ENCODE measurements around the gene DYNLT1. TPM values are rescaled to one million over a fixed set of nuclear protein-coding genes. Genes with fewer than 3 reads are reported as not detected.
A peak's percentile ranks its signal among the peaks of the same experiment; 100 is the strongest.
"Not testable (repeated sequence)": the region's sequence is repeated elsewhere in the genome, so short reads cannot be mapped to it uniquely, and the experiment has no call there.

DYNLT1 gene
- total RNA-seq, 1 donor from 2014 or later = 108 TPM

GRCh38 chr6:158621694-158622544 lies 22.6 kb downstream of the DYNLT1 start:
- Mint-ChIP-seq H3K9me3 (no peaks in the 10 kb centered on the region), H3K4me1 (ENCODE audit: low read depth) (peaks cover 21% of the 10 kb centered on the region), H3K27me3 (ENCODE audit: low read depth) (no peaks in the 10 kb centered on the region), H3K36me3 (ENCODE audit: low read depth) (peaks cover 71% of the 10 kb centered on the region), H3K27ac (no peak overlapping the region), H3K4me3 (ENCODE audit: low read depth) (no peak overlapping the region)
- intact Hi-C loops (cut with micrococcal nuclease) = no loop called here
- no peak for DNase-seq (ENCODE audit: low spot score)

GRCh38 chr6:158620963-158621693 lies 23.4 kb downstream of the DYNLT1 start:
- Mint-ChIP-seq H3K27ac (no peak overlapping the region), H3K9me3 (no peaks in the 10 kb centered on the region), H3K36me3 (ENCODE audit: low read depth) (peaks cover 71% of the 10 kb centered on the region), H3K4me1 (ENCODE audit: low read depth) (peaks cover 21% of the 10 kb centered on the region), H3K27me3 (ENCODE audit: low read depth) (no peaks in the 10 kb centered on the region), H3K4me3 (ENCODE audit: low read depth) (no peak overlapping the region)
- intact Hi-C loops (cut with micrococcal nuclease) = no loop called here
- no peak for DNase-seq (ENCODE audit: low spot score)

DNA sequence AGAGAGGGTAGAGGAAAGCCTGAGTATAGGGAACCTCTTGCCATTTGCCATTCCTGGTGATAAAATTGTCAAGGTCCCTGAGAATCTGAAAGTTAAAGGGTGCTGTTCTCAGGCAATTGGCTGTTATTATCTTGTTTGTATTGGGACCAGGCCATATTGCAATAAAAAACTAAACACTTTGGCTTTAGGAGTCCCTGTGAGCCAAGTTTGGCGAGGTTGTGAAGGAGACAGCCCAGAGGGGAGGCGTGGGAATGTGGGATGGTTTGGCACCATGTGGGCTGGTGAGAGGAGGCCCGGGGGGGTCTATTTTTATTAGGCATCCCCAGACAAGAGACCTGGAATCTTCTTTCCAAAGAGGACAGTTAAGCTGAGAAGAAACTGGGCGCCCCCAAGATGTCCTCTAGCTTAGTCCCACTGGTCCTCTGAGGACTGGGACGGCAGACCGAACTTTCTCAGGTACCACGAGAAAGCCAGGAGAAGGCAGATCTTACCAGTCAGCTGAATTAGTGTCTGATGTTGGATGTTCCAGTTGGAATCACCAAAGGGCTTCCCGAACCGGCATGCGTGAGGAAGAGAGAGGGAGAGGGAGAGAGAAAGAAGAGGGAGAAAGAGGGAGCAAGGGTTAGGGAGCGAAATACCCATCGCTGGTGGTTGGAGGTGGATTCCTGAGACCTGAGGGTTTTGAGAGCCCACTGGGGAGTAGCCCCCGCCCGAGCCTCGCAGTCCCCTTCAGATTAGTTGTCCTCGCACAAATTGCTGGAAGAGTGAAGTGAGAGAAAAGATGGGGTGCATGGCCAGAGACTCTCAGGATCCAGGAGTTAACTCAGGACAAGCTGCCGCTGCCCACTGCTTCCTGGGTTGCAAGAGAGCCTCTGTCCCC lies 24.4 kb downstream of the DYNLT1 start:
- H3K27ac Mint-ChIP-seq = peak overlapping the region; percentile 17
- no peak for DNase-seq (ENCODE audit: low spot score)
- intact Hi-C loops (cut with micrococcal nuclease) = no loop called here
- peaks cover 3% of the 10 kb centered on the region for H3K9me3 Mint-ChIP-seq
- no peaks in the 10 kb centered on the region for H3K27me3 Mint-ChIP-seq (ENCODE audit: low read depth)
- peaks cover 74% of the 10 kb centered on the region for H3K36me3 Mint-ChIP-seq (ENCODE audit: low read depth)
- no peak overlapping the region for H3K4me3 Mint-ChIP-seq (ENCODE audit: low read depth)
- H3K4me1 Mint-ChIP-seq (ENCODE audit: low read depth) = peaks cover 21% of the 10 kb centered on the region

DNA sequence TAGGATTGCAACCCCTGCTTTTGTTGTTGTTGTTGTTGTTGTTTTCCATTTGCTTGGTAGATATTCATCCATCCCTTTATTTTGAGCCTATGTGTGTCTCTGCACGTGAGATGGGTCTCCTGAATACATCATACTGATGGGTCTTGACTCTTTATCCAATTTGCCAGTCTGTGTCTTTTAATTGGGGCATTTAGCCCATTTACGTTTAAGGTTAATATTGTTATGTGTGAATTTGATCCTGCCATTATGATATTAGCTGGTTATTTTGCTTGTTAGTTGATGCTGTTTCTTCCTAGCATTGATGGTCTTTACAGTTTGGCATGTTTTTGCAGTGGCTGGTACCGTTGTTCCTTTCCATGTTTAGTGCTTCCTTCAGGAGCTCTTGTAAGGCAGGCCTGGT lies 26.3 kb downstream of the DYNLT1 start:
- not testable (repeated sequence) for H3K27ac Mint-ChIP-seq; H3K27me3 Mint-ChIP-seq (ENCODE audit: low read depth)
- H3K36me3 Mint-ChIP-seq (ENCODE audit: low read depth) = peaks cover 74% of the 10 kb centered on the region

DNA sequence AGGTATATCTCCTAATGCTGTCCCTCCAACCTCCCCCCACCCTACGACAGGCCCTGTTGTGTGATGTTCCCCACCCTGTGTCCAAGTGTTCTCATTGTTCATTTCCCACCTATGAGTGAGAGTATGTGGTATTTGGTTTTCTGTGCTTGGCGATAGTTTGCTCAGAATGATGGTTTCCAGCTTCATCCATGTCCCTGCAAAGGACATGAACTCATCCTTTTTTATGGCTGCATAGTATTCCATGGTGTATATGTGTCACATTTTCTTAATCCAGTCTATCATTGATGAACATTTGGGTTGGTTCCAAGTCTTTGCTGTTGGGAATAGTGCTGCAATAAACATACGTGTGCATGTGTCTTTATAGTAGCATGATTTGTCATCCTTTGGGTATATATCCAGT lies 29.9 kb downstream of the DYNLT1 start:
- H3K27ac Mint-ChIP-seq; H3K9me3 Mint-ChIP-seq; DNase-seq (ENCODE audit: low spot score); H3K4me3 Mint-ChIP-seq (ENCODE audit: low read depth); H3K4me1 Mint-ChIP-seq (ENCODE audit: low read depth); intact Hi-C loops (cut with micrococcal nuclease); H3K27me3 Mint-ChIP-seq (ENCODE audit: low read depth): not testable (repeated sequence)
- peaks cover 88% of the 10 kb centered on the region for H3K36me3 Mint-ChIP-seq (ENCODE audit: low read depth)

More for the DNA sequence above, 26.3 kb downstream of the DYNLT1 start:
- H3K9me3 Mint-ChIP-seq; DNase-seq (ENCODE audit: low spot score); intact Hi-C loops (cut with micrococcal nuclease); H3K4me3 Mint-ChIP-seq (ENCODE audit: low read depth): not testable (repeated sequence)
- peaks cover 21% of the 10 kb centered on the region for H3K4me1 Mint-ChIP-seq (ENCODE audit: low read depth)

- no peaks in the 10 kb centered on the region for H3K4me1 Mint-ChIP-seq (ENCODE audit: low read depth)
- peaks cover 10% of the 10 kb centered on the region for H3K9me3 Mint-ChIP-seq
- no peak overlapping the region for H3K4me3 Mint-ChIP-seq (ENCODE audit: low read depth)
- intact Hi-C loops (cut with micrococcal nuclease) = no loop called here
- no peaks in the 10 kb centered on the region for H3K27me3 Mint-ChIP-seq (ENCODE audit: low read depth)
- no peak overlapping the region for H3K27ac Mint-ChIP-seq
- peaks cover 83% of the 10 kb centered on the region for H3K36me3 Mint-ChIP-seq (ENCODE audit: low read depth)
- no peak for DNase-seq (ENCODE audit: low spot score)
Observed at GRCh38 chr6:158611541-158612370, 32.8 kb downstream of the DYNLT1 start.

GRCh38 chr6:158611039-158611438 lies 33.5 kb downstream of the DYNLT1 start:
- no peak for DNase-seq (ENCODE audit: low spot score)
- intact Hi-C loops (cut with micrococcal nuclease) = no loop called here
- peaks cover 78% of the 10 kb centered on the region for H3K36me3 Mint-ChIP-seq (ENCODE audit: low read depth)
- H3K4me1 Mint-ChIP-seq (ENCODE audit: low read depth) = no peaks in the 10 kb centered on the region
- no peak overlapping the region for H3K4me3 Mint-ChIP-seq (ENCODE audit: low read depth)
- no peak overlapping the region for H3K27ac Mint-ChIP-seq
- no peaks in the 10 kb centered on the region for H3K27me3 Mint-ChIP-seq (ENCODE audit: low read depth)
- H3K9me3 Mint-ChIP-seq = peaks cover 10% of the 10 kb centered on the region

- Mint-ChIP-seq H3K4me3 (ENCODE audit: low read depth) (no peak overlapping the region), H3K27me3 (ENCODE audit: low read depth) (no peaks in the 10 kb centered on the region), H3K27ac (no peak overlapping the region), H3K4me1 (ENCODE audit: low read depth) (peaks cover 2% of the 10 kb centered on the region), H3K36me3 (ENCODE audit: low read depth) (peaks cover 77% of the 10 kb centered on the region), H3K9me3 (peaks cover 10% of the 10 kb centered on the region)
- intact Hi-C loops (cut with micrococcal nuclease) = no loop called here
- DNase-seq (ENCODE audit: low spot score) = no peak
Observed at GRCh38 chr6:158610319-158610968, 34.1 kb downstream of the DYNLT1 start.

DNA sequence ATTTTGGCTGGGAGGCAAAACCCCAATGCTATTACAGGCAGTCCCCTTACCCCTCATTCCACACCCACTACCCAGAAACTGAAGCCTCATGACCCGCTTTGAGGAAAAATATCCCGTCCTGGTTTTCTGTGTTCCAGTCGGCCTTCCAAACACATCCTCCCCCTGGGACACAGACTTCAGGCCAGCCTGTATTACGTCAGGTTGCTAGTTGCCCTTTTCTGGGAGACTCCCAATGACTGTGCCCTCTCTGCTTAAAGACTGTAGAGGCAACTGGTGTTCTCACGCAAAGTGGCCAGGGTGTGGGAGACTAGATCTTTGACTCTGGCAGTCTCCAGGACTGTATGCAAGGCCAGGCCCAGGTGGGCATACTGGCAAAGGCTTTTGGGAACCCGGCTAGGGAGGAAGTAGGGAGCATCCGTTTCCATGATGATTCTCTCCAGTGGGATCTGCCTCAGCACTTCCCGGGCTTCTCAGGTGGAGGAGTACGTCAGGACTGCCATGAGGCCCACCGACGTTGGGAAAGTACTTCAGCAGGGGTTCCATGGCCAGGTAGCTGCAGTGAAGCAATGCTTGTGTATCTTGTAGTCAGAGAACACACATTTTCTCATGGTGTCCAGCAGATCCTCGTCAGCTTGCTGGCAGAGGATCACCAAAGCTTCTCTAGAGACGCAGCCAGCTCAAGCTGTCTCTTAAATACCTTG lies 34.9 kb downstream of the DYNLT1 start:
- intact Hi-C loops (cut with micrococcal nuclease) = no loop called here
- H3K36me3 Mint-ChIP-seq (ENCODE audit: low read depth) = peaks cover 77% of the 10 kb centered on the region
- no peak overlapping the region for H3K4me3 Mint-ChIP-seq (ENCODE audit: low read depth)
- no peak overlapping the region for H3K27ac Mint-ChIP-seq
- H3K4me1 Mint-ChIP-seq (ENCODE audit: low read depth) = peaks cover 4% of the 10 kb centered on the region
- no peak for DNase-seq (ENCODE audit: low spot score)
- H3K9me3 Mint-ChIP-seq = peaks cover 1% of the 10 kb centered on the region
- H3K27me3 Mint-ChIP-seq (ENCODE audit: low read depth) = no peaks in the 10 kb centered on the region

DNA sequence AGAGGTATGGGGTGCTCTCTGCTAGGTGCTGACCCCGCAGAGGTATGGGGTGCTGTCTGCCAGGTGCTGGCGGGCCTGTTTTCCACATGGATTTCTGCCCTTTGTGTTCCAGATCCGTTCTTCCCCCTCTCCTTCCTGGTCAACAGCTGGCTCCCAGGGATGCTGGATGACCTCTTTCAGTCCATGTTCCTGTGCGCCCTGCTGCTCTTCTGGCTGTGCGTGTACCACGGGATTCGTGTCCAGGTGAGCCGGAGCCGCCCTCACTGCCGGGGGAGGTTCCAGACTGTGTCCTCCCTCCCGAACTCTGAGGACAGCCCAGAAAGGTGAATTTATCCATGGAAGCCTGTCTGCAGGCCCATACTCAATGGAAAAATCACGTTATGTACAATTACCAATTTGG lies 36.3 kb downstream of the DYNLT1 start:
- peaks cover 7% of the 10 kb centered on the region for H3K4me1 Mint-ChIP-seq (ENCODE audit: low read depth)
- H3K27ac Mint-ChIP-seq = no peak overlapping the region
- H3K27me3 Mint-ChIP-seq (ENCODE audit: low read depth) = no peaks in the 10 kb centered on the region
- no peak overlapping the region for H3K4me3 Mint-ChIP-seq (ENCODE audit: low read depth)
- no peaks in the 10 kb centered on the region for H3K9me3 Mint-ChIP-seq
- peaks cover 77% of the 10 kb centered on the region for H3K36me3 Mint-ChIP-seq (ENCODE audit: low read depth)
- intact Hi-C loops (cut with micrococcal nuclease) = no loop called here
- no peak for DNase-seq (ENCODE audit: low spot score)

GRCh38 chr6:158607411-158608170 lies 37.0 kb downstream of the DYNLT1 start:
- intact Hi-C loops (cut with micrococcal nuclease) = no loop called here
- Mint-ChIP-seq H3K27me3 (ENCODE audit: low read depth) (no peaks in the 10 kb centered on the region), H3K4me1 (ENCODE audit: low read depth) (peaks cover 7% of the 10 kb centered on the region), H3K4me3 (ENCODE audit: low read depth) (no peak overlapping the region), H3K27ac (no peak overlapping the region), H3K9me3 (no peaks in the 10 kb centered on the region), H3K36me3 (ENCODE audit: low read depth) (peaks cover 75% of the 10 kb centered on the region)
- no peak for DNase-seq (ENCODE audit: low spot score)
